HuH-7 (cell line): ENCODE results near the gene KAT8.
A peak's percentile ranks its signal among the peaks of the same experiment; 100 is the strongest.
"Not testable (repeated sequence)": the region's sequence is repeated elsewhere in the genome, so short reads cannot be mapped to it uniquely, and the experiment has no call there.

Experiments used
- DNase-seq: peaks from one replicate; pipeline ENCODE4 v3.0.0; 2011; ENCODE audit warnings: low spot score

KAT8 gene

DNA sequence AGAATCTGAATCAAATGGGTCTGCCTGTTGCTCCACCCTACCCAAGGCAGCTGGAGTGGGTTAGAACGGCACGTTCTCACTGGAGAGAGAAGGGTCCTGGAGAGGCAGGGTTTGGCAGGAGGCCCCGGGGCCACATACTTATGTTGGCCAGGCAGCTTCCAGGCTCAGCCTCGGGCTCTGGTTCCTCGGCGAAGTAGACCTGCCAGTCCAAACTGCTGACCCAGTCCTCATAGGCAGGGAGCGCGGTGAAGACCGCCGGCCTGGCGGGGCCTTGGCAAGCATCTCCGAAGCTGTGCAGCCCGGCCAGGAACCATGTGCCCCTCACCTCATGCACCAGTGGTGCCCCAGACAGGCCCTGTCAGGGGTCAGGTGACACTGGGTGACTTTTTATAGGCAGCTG is 33.5 kb upstream of the KAT8 start:
- no peak for DNase-seq

DNA sequence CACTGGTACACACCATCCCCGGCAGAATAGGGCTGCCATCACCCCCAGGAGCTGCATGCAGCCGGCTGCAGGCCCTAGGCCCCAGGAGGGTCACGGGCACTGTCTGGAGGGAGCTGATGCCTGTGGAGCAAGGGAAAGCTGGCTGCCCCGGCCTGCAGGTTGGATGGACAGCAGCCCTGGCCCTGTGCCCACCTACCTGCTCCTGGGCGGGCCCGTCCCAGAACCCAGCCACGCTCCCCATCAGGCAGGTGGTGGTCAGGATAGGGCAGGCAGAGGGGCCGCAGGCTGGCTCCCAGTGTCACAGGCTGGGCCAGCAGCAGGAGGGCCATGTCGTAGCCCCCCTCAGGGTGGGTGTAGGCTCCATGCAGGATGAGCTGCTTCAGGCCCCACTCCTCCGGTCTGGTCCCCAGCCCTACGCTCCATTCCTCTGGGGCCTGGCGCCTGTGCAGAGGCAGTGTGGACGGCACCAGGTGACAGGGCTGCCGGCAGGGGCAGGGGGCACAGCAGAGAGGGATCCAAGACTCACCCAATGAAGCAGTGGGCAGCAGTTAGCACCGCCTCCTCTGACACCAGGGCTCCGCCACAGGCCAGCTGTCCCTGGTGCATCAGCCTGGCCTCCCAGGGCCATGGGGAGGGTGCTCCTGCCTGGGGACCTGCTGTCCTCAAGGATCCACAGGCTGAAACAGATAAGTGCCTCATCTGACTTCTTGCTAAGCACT is 32.7 kb upstream of the KAT8 start:
- no peak for DNase-seq

DNA sequence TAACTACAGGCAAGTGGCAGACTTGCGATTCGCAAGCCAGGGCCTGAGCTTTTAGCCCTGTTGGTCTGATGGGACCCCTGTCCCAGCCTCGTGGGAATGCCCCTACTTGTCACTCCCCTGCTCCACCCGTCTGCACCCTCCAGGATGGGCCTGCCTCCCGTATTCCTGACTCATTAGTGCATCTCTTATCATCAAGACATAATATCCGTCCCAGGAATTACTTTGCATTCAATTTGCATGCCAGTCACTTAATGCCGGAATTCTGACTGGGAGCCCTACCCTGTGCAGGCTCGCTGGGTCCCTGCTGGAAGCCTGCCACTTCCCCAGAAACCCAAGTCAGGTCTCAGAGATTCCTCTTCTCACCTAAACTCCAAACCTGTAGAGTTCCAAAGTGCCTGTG is 32.1 kb upstream of the KAT8 start:
- DNase-seq: no peak

DNA sequence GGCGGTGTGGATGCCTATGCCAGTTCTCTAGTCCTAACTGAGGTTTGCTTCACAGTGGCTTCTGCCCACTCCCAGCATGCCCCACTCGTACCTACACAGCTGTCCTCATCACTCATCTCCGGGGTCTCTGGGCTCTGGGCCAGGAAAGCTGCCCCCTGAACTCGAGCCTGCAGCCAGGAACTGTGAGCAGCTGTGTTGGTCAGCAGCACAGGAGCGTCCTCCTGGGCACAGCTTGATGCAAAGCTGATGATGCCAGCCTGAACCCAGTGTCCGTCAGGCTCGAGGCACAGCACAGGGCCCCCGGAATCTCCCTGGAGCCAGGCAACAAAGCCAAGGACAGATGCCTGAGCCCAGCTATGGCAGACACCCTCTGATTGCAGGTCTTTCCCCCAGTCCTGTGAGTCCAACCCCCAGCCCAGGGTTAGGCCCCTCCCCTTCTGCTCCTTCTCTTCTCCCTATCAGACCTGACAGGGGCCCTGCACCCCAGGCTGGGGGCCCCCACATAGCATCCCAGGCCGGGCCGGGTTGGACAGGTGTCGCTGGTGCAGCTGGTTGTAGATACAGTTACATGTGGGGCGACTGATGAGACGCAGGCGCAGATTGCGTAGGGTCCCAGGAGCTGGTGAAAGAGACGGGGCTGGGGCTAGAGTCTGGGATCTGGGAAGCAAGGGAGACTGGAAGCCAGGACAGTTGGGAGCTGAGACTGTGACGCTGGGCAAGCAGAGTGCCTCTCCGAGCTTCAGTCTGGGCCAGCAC is 31.4 kb upstream of the KAT8 start:
- DNase-seq: no peak

GRCh38 chr16:31086629-31086906 is 30.9 kb upstream of the KAT8 start:
- no peak for DNase-seq

GRCh38 chr16:31087481-31087880 is 30.0 kb upstream of the KAT8 start:
- DNase-seq: no peak

DNA sequence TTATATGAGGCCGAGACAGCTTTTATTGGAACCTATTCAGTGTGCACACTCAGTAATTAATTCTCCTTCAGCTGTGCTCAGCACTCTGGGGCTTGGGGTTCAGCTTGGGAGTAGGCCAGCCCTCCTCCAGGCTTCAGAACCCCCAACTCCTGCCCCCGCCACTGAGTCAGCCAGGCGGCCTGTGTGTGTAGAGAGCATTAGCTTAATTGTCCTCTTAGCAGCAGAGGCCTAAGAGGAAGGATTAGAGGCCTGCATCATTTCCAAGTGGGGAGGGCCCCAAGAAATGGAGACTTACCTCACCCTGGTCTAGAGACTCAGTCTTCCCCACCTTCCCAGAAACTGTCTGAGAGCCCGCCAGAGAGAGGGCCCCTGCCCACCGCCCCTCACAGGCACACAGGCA is 29.5 kb upstream of the KAT8 start:
- no peak for DNase-seq

- DNase-seq: no peak
Observed at GRCh38 chr16:31088459-31089183, 28.8 kb upstream of the KAT8 start, which contains the start of gene PRSS53. Gene PRSS53, minus strand, starts transcription at chr16:31088943. Its CDS starts 134 bp downstream, at chr16:31088809.

- no peak for DNase-seq
Observed at GRCh38 chr16:31089199-31089598, 28.3 kb upstream of the KAT8 start.

- DNase-seq: no peak
Observed at GRCh38 chr16:31090540-31090939, 26.9 kb upstream of the KAT8 start.

- no peak for DNase-seq
Observed at GRCh38 chr16:31092330-31092729, 25.1 kb upstream of the KAT8 start.

GRCh38 chr16:31093132-31093703 is 24.2 kb upstream of the KAT8 start:
- peak; percentile 82 for DNase-seq

GRCh38 chr16:31094088-31094423 is 23.4 kb upstream of the KAT8 start:
- no peak for DNase-seq

- peak; percentile 95 for DNase-seq
Observed at GRCh38 chr16:31094424-31095120, 22.9 kb upstream of the KAT8 start, which contains the start of gene VKORC1. Gene VKORC1, minus strand, starts transcription at chr16:31094797. Its CDS starts 68 bp downstream, at chr16:31094729.

DNA sequence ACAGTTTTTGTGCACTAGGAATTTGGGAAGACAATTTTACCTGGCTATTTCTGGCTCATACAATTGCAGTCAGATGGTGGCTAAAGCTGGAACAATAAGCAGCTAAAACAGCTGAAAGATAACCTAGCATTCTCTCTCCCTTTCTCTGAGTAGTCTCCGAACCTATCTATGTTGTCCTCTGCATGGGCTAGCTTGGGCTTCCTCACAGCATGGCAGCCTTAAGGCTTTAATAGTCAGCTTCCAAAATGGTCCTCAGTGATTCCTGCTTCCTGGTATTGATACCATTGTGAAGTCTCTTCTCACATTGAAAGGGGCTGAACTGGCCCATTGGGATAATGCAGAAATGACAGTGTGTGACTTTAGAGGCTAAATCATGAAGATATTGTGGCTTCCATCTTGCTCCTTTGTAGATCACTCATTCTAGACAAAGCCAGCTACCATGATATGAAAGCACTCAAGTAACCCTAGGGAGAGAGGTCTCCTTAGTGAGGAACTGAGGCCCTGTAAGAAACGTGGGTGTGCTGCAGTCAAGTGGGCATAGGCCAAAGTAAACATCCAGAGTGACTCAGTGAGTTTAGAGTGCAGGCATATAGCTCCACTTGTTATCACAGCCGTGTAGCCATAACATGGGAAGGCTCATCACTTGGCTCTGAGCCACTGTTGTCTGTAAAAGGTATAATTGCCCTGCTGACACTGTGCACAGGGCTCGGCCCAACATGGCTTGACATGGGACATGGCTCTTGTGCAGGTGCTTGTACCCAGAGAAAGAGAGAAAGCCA is 17.4 kb upstream of the KAT8 start:
- no peak for DNase-seq

DNA sequence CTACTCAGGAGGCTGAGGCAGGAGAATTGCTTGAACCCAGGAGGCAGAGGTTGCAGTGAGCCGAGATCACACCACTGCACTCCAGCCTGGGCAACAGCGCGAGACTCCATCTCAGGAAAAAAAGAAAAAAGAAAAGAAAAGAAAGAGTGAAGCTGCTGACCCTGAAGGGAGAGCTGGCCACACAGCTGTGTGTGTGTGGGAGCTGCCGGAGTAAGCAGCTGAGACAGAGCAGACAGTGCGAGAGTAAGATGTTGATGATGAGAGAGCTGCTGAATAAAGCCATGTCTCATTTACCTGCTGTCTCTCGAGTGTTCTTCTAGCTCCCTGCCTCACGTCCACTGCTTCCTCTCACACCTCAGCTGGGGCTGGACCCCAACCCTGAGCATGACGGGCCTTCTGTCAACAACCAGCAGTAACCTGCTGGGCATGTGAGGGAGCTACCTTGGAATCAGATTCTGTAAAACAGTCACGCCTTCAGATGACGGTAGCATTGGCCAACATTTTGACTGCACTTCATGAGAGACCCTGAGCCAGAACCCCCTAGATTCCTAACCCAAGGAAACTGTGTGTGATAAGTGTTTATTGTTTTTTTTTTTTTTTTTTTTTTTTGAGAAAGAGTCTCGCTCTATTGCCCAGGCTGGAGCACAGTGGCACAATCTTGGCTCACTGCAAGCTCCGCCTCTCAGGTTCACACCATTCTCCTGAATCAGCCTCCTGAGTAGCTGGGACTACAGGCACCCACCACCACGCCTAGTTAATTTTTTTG is 16.4 kb upstream of the KAT8 start:
- DNase-seq: not testable (repeated sequence)

- peak; percentile 82 for DNase-seq
Observed at GRCh38 chr16:31105677-31106213, 11.7 kb upstream of the KAT8 start.

DNA sequence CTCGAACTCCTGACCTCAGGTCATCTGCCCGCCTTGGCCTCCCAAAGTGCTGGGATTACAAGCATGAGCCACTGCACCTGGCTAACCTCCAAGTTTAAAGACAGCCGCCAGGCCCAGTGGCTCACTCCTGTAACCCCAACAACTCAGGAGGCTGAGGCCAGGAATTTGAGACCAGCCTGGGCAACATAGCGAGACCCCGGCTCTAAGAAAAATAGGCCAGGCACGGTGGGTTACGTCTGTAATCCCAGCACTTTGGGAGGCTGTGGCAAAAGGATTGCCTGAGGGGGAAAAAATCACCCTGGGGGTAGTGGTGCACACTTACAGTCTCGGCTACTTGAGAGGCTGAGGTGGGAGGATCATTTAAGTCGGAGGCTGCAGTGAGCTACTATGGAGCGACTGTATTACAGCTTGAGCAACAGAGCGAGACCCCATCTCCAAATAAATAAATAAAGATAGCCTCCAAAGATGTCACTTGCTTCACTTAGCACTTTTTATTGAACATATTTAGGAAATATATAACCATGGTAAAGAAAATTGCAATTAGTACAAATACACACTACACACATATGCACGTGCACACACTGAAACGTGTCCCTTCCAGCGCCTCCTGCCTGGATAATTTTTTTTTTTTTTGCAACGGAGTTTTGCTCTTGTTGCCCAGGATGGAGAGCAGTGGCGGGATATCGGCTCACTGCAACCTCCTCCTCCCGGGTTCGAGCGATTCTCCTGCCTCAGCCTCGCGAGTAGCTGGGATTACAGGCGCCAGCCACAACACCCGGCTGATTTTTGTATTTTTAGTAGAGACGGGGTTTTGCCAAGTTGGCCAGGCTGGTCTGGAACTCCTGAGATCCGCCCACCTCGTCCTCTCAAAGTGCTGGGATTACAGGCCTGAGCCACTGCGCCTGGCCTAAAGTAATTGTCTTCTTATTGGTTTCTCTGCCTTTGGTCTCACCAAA is 10.7 kb upstream of the KAT8 start:
- DNase-seq: no peak

- DNase-seq: no peak
Observed at GRCh38 chr16:31107465-31107867, 10.0 kb upstream of the KAT8 start.
